Fibroblast of skin of right quadriceps (primary cell): ENCODE data around the gene ZNF878.
"Not testable (repeated sequence)": the region's sequence is repeated elsewhere in the genome, so short reads cannot be mapped to it uniquely, and the experiment has no call there.

Experiments used
- DNase-seq: peaks from one replicate; pipeline ENCODE4 v3.0.0-alpha.2; 2013

ZNF878 gene

GRCh38 chr19:12052497-12053169 is at the start of gene ZNF878:
TSS of gene ZNF878 (minus strand) at chr19:12052961. CDS start at chr19:12052801, 160 bp downstream.
- DNase-seq = peak; percentile 86

GRCh38 chr19:12098040-12098439 is 45.3 kb upstream of the ZNF878 start:
- no peak for DNase-seq

- peak; percentile 13 for DNase-seq
Measured at GRCh38 chr19:12095111-12095790, 42.5 kb upstream of the ZNF878 start.

GRCh38 chr19:12093777-12094176 is 41.0 kb upstream of the ZNF878 start:
- DNase-seq = no peak

- DNase-seq = peak; percentile 15
Measured at GRCh38 chr19:12092956-12093355, 40.2 kb upstream of the ZNF878 start.

DNA sequence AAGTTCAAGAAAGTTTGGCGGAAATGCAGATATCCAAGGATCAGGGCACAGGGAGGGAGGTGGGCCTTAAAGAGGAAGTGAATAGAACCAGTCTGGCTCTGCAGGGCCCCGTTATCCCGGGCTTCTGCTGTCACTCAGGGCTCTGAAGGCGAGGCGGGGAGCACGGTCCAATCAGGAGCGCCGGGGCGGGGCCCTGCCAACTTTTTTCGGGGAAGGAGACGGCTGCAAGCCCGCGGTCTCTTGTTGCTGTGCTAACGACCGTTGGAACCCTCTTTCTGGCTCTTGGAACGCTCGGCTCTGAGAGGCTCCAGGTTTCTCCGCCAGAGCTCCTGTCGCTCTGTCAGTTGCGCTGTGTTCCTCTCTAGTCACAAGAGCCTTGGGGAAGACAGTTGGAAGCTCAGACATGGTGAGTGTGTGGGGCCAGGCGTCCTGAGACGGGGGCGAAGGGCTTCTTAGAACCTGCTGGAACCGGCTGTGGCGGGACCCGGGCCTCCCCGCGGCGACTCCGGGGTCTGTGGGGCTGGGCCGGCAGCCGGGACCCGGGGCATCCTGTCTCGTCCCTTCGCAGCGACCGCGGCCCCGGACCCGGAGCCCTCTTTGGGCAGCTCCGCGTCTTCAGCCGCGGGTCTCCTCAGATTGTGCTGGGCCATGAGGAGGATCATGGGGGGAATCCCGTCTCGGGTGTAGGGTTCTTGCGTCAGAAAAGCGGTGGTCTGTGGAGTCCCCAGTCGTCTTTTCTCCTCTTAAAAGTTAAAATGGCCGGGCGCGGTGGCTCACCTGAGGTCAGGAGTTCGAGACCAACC is 39.5 kb upstream of the ZNF878 start:
- DNase-seq = peak; percentile 91

DNA sequence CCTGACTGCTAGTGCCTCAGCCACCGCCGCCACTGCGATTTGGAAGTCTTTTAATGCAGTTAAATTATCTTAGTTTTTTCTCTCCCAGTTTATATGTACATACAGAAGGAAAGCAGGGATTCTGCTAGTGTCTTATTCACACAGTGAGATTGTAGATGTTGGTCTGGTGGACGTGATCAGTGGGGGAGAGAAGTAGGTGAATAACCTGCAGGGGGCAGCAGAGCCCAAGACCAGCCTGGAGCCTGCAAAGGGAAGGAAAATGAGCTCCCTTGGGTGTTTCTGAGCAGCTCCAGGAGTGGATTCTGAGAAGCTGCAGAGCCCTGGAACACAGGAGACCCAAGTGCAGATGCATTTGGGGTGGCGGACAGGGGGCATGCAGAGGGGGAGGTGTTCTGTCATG is 38.0 kb upstream of the ZNF878 start:
- peak; percentile 37 for DNase-seq

DNA sequence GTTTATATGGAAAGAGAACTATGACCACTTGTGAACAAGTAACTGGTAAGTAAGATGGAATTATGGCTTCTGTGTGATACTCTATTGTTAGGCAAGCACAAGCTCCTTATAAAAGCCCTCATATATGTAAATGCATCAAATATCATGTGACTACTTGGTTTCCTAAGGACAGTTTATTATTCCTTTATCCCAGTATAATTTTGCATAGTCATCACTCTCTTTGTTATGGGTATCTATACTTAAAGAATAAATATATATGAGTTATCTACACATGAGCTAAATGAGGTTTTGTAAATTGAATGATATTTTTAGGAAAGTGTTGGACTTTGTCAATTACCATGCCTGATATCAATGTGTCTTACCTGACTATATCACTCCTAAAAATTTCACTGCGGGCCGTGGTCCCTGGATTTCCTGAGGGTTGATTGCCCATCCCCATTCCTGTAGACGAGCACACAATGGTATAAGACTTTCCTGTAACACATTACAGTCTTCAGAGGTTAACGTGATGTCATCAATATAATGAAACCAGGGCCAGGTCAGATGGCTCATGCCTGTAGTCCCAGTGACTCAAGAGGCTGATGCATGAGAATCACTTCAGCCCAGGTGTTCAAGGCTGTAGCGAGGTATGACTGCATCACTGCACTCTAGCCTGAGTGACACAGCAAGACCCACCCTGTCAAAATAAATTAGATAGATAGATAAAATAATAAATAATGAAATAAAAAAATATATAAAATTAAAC is 32.5 kb upstream of the ZNF878 start:
- no peak for DNase-seq

DNA sequence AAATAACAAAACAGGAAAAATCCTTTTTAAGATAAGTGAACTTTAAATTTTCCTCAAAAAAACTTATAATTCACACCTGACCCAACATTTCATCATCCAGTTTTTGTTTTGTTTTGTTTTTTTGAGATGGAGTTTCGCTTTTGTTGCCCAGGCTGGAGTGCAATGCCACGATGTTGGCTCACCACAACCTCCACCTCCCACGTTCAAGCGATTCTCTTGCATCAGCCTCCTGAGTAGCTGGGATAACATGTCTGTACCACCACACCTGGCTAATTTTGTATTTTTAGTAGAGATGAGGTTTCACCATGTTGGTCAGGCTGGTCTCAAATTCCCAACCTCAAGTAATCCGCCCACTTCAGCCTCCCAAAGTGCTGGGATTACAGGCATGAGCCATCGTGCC is 30.6 kb upstream of the ZNF878 start:
- DNase-seq = not testable (repeated sequence)

DNA sequence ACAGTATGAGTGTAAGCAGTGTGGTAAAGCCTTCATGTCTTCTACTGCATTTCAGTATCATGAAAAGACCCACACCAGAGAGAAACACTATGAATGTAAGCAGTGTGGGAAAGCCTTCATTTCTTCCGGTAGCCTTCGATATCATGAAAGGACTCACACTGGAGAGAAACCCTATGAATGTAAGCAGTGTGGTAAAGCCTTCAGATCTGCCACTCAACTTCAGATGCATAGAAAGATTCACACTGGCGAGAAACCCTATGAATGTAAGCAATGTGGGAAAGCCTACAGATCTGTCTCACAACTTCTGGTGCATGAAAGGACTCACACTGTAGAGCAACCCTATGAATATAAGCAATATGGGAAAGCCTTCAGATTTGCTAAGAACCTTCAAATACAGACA is 24.6 kb upstream of the ZNF878 start:
- no peak for DNase-seq

DNA sequence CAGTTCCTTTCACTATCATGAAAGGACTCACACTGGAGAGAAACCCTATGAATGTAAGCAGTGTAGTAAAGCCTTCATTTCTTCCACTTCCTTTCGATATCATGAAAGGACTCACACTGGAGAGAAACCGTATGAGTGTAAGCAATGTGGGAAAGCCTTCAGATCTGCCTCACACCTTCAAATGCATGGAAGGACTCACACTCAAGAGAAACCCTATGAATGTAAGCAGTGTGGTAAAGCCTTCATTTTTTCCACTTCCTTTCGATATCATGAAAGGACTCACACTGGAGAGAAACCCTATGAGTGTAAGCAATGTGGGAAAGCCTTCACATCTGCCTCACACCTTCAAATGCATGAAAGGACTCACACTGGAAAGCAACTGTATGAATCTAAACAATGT is 23.6 kb upstream of the ZNF878 start:
- not testable (repeated sequence) for DNase-seq

DNA sequence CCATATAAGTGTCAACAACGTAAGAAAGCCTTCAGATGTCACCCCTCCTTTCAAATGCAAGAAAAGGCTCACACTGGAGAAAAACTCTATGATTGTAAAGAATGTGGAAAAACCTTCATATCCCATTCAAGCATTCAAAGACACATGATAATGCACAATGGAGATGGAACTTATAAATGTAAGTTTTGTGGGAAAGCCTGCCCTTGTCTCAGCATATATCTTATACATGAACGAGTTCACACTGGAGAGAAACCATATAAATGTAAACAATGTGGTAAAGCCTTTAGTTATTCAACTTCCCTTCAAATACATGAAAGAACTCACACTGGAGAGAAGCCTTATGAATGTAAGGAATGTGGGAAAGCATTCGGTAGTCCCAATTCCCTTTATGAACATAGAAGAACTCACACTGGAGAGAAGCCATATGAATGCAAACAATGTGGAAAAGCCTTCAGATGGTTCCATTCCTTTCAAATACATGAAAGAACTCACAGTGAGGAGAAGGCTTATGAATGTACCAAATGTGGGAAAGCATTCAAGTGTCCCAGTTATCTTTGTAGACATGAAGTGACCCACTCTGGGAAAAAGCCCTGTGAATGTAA is 22.9 kb upstream of the ZNF878 start:
- DNase-seq = no peak

DNA sequence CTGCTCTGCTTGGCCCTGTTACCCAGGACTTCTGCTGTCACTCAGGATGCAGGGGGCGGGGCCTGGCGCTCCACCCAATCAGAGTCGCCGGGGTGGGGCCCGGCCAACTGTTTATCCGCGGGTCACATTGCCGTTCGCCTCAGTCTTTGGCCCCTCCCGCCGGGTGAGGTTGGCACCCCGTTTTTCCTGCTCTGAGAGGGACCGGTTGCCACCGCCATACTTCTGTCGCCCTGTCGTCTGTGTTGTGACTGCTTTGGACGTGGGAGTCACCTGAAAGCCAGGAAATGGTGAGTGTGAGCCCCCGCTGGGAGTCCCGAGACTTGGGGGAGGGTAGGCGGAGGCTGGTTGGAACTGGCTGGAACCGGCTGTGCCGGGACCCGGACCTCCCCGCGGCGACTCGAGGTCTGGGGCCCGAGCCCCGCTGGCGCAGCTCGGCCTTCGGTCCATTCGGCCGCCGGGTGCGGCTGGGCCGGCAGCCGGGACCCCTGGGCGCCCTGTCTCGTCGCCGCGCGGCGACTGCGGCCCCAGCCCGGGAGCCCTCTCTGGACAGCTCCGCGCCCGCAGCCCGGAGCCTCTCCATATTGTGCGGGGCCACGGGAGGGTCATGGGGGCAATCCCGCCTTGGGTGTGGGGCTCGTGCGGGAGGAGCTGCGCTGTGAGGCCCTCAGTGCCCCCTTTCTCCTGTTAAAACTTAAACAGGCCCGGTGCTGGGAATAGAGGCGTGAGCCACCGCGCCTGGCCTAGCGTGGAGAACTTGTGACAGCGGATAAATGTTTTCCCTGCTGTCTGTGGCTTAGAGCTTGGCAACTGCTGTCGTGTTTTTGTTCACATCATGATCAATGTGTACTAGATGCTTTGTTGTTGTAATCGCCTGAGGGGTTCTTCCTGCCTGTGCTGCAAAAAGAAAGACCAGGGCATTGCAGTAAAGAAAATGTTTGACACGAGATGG is 12.1 kb upstream of the ZNF878 start, which contains the start of gene ZNF844:
Gene ZNF844 (plus strand): TSS at position 142 of the 949 bp plus-strand sequence. CDS start 143 bp downstream, at position 285.
- DNase-seq = peak; percentile 79

GRCh38 chr19:12055784-12056183 is 3.0 kb upstream of the ZNF878 start:
- no peak for DNase-seq

- DNase-seq = peak; percentile 18
Measured at GRCh38 chr19:12052091-12052496, 667 bp downstream of the ZNF878 start.

GRCh38 chr19:12047868-12048267 is 4.9 kb downstream of the ZNF878 start:
- DNase-seq = no peak

DNA sequence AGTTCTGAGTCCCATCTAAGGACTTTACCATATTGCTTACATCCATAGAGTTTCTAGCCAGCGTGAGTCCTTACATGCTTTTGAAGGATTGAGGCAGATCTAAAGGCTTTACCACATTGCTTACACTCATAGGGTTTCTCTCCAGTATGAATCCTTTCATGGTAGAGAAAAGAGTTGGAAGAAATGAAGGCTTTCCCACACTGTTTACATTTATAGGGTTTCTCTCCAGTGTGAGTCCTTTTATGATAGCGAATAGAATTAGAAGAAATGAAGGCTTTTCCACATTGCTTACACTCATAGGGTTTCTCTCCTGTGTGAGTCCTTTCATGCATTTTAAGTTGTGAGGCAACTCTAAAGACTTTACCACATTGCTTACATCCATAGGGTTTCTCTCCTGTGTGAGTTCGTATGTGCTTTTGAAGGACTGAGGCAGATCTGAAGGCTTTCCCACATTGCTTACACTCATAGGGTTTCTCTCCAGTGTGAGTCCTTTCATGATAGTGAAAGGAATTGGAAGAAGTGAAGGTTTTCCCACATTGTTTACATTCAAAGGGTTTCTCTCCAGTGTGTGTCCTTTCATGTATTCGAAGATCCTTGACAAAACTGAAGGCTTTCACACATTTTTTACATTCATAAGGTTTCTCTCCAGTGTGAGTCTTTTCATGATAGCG is 8.9 kb downstream of the ZNF878 start:
- no peak for DNase-seq

GRCh38 chr19:12042893-12043292 is 9.9 kb downstream of the ZNF878 start:
- no peak for DNase-seq

DNA sequence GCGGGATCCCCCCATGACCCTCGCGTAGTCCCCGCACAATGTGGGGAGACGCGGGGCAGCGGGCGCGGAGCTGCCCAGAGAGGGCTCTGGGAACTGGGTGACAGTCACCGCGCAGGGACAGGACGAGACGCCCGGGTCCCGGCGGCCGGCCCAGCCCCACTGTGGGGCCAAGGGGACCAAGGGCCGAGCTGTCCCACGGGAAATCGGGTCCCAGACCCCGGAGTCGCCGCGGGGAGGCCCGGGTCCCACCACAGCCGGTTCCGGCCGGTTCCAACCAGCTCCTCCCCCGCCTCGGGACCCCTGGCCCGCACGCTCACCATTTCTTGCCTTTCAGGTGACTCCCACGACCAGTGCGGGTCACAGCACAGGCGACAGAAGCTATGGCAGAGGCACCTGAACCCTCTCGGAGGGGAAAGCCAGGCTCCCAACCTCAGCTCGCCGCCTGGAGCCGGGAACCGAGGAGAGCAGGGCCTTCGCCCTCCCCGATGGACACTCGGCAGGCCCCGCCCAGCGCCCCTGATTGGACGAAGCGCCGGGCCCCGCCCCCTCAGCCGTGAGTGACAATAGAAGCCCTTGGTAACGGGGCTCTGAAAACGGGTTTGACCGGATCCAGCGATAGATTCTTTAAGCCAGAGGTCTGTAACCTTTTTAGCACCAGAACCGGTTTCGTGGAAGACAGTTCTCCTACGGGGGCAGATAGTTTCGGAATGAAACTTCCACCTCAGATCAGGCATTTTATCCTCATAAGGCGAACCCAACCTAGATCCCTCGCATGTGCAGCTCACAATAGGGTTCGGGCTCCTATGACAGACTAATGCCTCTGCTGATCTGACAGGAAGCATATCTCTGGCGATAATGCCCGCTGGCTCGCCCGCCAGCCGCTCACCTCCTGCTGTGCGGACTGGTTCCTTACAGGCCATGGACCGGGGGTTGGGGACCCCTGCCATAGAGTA is 17.3 kb downstream of the ZNF878 start, which contains the start of gene ZNF433:
Gene ZNF433 (minus strand): TSS at position 460 of the 953 bp plus-strand sequence. CDS start 140 bp downstream, at position 320.
- DNase-seq = peak; percentile 78
